Stimulated activated CD8-positive, alpha-beta memory T cell treated with anti-CD3 and anti-CD28 coated beads, Interleukin-2, amount 100 ng/mL, for 1 hour (primary cell): ENCODE results near the gene UBR7.
"Not testable (repeated sequence)": the region's sequence is repeated elsewhere in the genome, so short reads cannot be mapped to it uniquely, and the experiment has no call there.

Source experiments
- DNase-seq, 2 donors: peaks; one replicate each; pipeline ENCODE4 v3.0.0-alpha.2; 2020; ENCODE audit warnings: low read depth in 2 of 2

Gene UBR7

GRCh38 chr14:93195316-93195999 lies 11.6 kb upstream of the UBR7 start:
- no peak for DNase-seq

- no peak for DNase-seq
Measured at GRCh38 chr14:93199031-93199430, 8.0 kb upstream of the UBR7 start.

GRCh38 chr14:93200553-93200952 lies 6.5 kb upstream of the UBR7 start:
- DNase-seq: no peak

- no peak for DNase-seq
Measured at GRCh38 chr14:93201155-93201704, 5.8 kb upstream of the UBR7 start.

- no peak for DNase-seq
Measured at GRCh38 chr14:93207468-93208308, 632 bp downstream of the UBR7 start.

GRCh38 chr14:93212432-93212831 lies 5.4 kb downstream of the UBR7 start:
- no peak for DNase-seq

GRCh38 chr14:93214598-93214997 lies 7.5 kb downstream of the UBR7 start:
- DNase-seq: no peak

- peak in 1 of 2 donors; percentile 28 for DNase-seq
Measured at GRCh38 chr14:93219103-93219726, 12.2 kb downstream of the UBR7 start.

GRCh38 chr14:93220509-93220908 lies 13.5 kb downstream of the UBR7 start:
- DNase-seq: no peak

- no peak for DNase-seq
Measured at GRCh38 chr14:93223565-93223964, 16.5 kb downstream of the UBR7 start.

GRCh38 chr14:93228550-93228949 lies 21.5 kb downstream of the UBR7 start:
- DNase-seq: no peak

GRCh38 chr14:93230539-93230938 lies 23.5 kb downstream of the UBR7 start:
- no peak for DNase-seq

- no peak for DNase-seq
Measured at GRCh38 chr14:93231129-93231979, 24.3 kb downstream of the UBR7 start.

- no peak for DNase-seq
Measured at GRCh38 chr14:93232159-93232558, 25.1 kb downstream of the UBR7 start.

GRCh38 chr14:93233078-93233477 lies 26.0 kb downstream of the UBR7 start:
- DNase-seq: not testable (repeated sequence)

GRCh38 chr14:93234798-93235197 lies 27.7 kb downstream of the UBR7 start:
- DNase-seq: no peak

- DNase-seq: no peak
Measured at GRCh38 chr14:93239869-93240677, 33.0 kb downstream of the UBR7 start.

GRCh38 chr14:93240678-93241000 lies 33.6 kb downstream of the UBR7 start:
- no peak for DNase-seq

- DNase-seq: no peak
Measured at GRCh38 chr14:93245764-93246420, 38.8 kb downstream of the UBR7 start.

- no peak for DNase-seq
Measured at GRCh38 chr14:93246534-93246933, 39.5 kb downstream of the UBR7 start.
